Memory B cell (primary cell): ENCODE results near the gene DEDD2.
A peak's percentile ranks its signal among the peaks of the same experiment; 100 is the strongest.

Experiments used
- ATAC-seq: fragments of 150-1000 bp; cut with Tn5 transposase; 2 replicates; pipeline ENCODE4 v1.10.0; 2021; ENCODE audit warnings: low read depth, mild to moderate bottlenecking, moderate library complexity
- DNase-seq, 2 donors: peaks; one replicate each; pipeline ENCODE4 v3.0.0; 2022; ENCODE audit warnings: low spot score in 2 of 2
- H3K27ac Mint-ChIP-seq: one replicate; pipeline ENCODE4 v1.8.0; 2022; ENCODE audit warnings: mild to moderate bottlenecking, moderate library complexity, mixed read lengths
- H3K27me3 Mint-ChIP-seq: one replicate; pipeline ENCODE4 v1.8.0; 2022; ENCODE audit warnings: mixed read lengths
- H3K36me3 Mint-ChIP-seq: one replicate; pipeline ENCODE4 v1.8.0; 2022; ENCODE audit warnings: mild to moderate bottlenecking, mixed read lengths
- H3K4me1 Mint-ChIP-seq: one replicate; pipeline ENCODE4 v1.8.0; 2022; ENCODE audit warnings: mixed read lengths
- H3K4me3 Mint-ChIP-seq: one replicate; pipeline ENCODE4 v1.8.0; 2022; ENCODE audit warnings: mild to moderate bottlenecking, moderate library complexity, mixed read lengths
- H3K9me3 Mint-ChIP-seq: one replicate; pipeline ENCODE4 v1.8.0; 2022; ENCODE audit warnings: mixed read lengths

The DEDD2 gene

GRCh38 chr19:42188665-42189064 is 28.8 kb downstream of the DEDD2 start:
- H3K4me1 Mint-ChIP-seq, result peaks cover 33% of the 10 kb centered on the region
- no peak overlapping the region for H3K4me3 Mint-ChIP-seq
- peak overlapping the region; percentile 40 for H3K27ac Mint-ChIP-seq
- no peaks in the 10 kb centered on the region for H3K9me3 Mint-ChIP-seq
- no peaks in the 10 kb centered on the region for H3K27me3 Mint-ChIP-seq
- peaks cover 5% of the 10 kb centered on the region for H3K36me3 Mint-ChIP-seq
- ATAC-seq (no peak), DNase-seq (no peak)

GRCh38 chr19:42185277-42185676 is 32.2 kb downstream of the DEDD2 start:
- Mint-ChIP-seq H3K4me3 (peak overlapping the region; percentile 1), H3K27me3 (no peaks in the 10 kb centered on the region), H3K27ac (no peak overlapping the region), H3K4me1 (peaks cover 36% of the 10 kb centered on the region), H3K36me3 (no peaks in the 10 kb centered on the region), H3K9me3 (no peaks in the 10 kb centered on the region)
- DNase-seq (no peak), ATAC-seq (no peak)

- ATAC-seq, result peak; percentile 63
- peak; percentile 44 to 68 for DNase-seq
- H3K27me3 Mint-ChIP-seq, result peaks cover 2% of the 10 kb centered on the region
- peaks cover 31% of the 10 kb centered on the region for H3K4me1 Mint-ChIP-seq
- H3K4me3 Mint-ChIP-seq, result no peak overlapping the region
- H3K27ac Mint-ChIP-seq, result no peak overlapping the region
- H3K36me3 Mint-ChIP-seq, result no peaks in the 10 kb centered on the region
- no peaks in the 10 kb centered on the region for H3K9me3 Mint-ChIP-seq
These were observed 33.0 kb downstream of the DEDD2 start for GRCh38 chr19:42184401-42184861.

- ATAC-seq, result no peak
- Mint-ChIP-seq H3K4me3 (no peak overlapping the region), H3K27me3 (peaks cover 8% of the 10 kb centered on the region), H3K36me3 (no peaks in the 10 kb centered on the region), H3K9me3 (no peaks in the 10 kb centered on the region), H3K4me1 (peaks cover 24% of the 10 kb centered on the region), H3K27ac (no peak overlapping the region)
- DNase-seq, result no peak
These were observed 38.4 kb downstream of the DEDD2 start for GRCh38 chr19:42178791-42179674.

- Mint-ChIP-seq H3K27ac (no peak overlapping the region), H3K36me3 (no peaks in the 10 kb centered on the region), H3K4me3 (no peak overlapping the region), H3K27me3 (peaks cover 8% of the 10 kb centered on the region), H3K4me1 (peaks cover 21% of the 10 kb centered on the region), H3K9me3 (no peaks in the 10 kb centered on the region)
- ATAC-seq, result no peak
- DNase-seq, result no peak
These were observed 39.8 kb downstream of the DEDD2 start for GRCh38 chr19:42177686-42178019.

- H3K27ac Mint-ChIP-seq, result no peak overlapping the region
- peaks cover 8% of the 10 kb centered on the region for H3K27me3 Mint-ChIP-seq
- no peaks in the 10 kb centered on the region for H3K9me3 Mint-ChIP-seq
- H3K4me3 Mint-ChIP-seq, result no peak overlapping the region
- DNase-seq (peak; percentile 63 to 67), ATAC-seq (peak; percentile 94)
- H3K4me1 Mint-ChIP-seq, result peaks cover 16% of the 10 kb centered on the region
- H3K36me3 Mint-ChIP-seq, result no peaks in the 10 kb centered on the region
These were observed 40.3 kb downstream of the DEDD2 start for GRCh38 chr19:42176990-42177685.

- Mint-ChIP-seq H3K27me3 (peaks cover 8% of the 10 kb centered on the region), H3K4me1 (peaks cover 12% of the 10 kb centered on the region), H3K9me3 (no peaks in the 10 kb centered on the region), H3K27ac (no peak overlapping the region), H3K4me3 (peak overlapping the region; percentile 95), H3K36me3 (no peaks in the 10 kb centered on the region)
- DNase-seq, result peak in 1 of 2 donors; percentile 50
- ATAC-seq, result peak; percentile 41
These were observed 40.9 kb downstream of the DEDD2 start for GRCh38 chr19:42176649-42176989.

- DNase-seq (no peak), ATAC-seq (peak; percentile 22)
- peaks cover 8% of the 10 kb centered on the region for H3K27me3 Mint-ChIP-seq
- H3K9me3 Mint-ChIP-seq, result no peaks in the 10 kb centered on the region
- peak overlapping the region; percentile 95 for H3K4me3 Mint-ChIP-seq
- peaks cover 12% of the 10 kb centered on the region for H3K4me1 Mint-ChIP-seq
- no peaks in the 10 kb centered on the region for H3K36me3 Mint-ChIP-seq
- no peak overlapping the region for H3K27ac Mint-ChIP-seq
These were observed 41.4 kb downstream of the DEDD2 start for GRCh38 chr19:42175952-42176648.

GRCh38 chr19:42174958-42175734 is 42.3 kb downstream of the DEDD2 start:
- Mint-ChIP-seq H3K36me3 (no peaks in the 10 kb centered on the region), H3K27ac (no peak overlapping the region), H3K4me3 (peak overlapping the region; percentile 95), H3K4me1 (peaks cover 12% of the 10 kb centered on the region), H3K27me3 (peaks cover 8% of the 10 kb centered on the region), H3K9me3 (no peaks in the 10 kb centered on the region)
- DNase-seq (no peak), ATAC-seq (no peak)

GRCh38 chr19:42174188-42174587 is 43.3 kb downstream of the DEDD2 start:
- Mint-ChIP-seq H3K4me1 (peaks cover 12% of the 10 kb centered on the region), H3K36me3 (no peaks in the 10 kb centered on the region), H3K9me3 (no peaks in the 10 kb centered on the region), H3K27ac (no peak overlapping the region), H3K4me3 (no peak overlapping the region), H3K27me3 (peaks cover 6% of the 10 kb centered on the region)
- ATAC-seq (no peak), DNase-seq (no peak)

- DNase-seq, result no peak
- Mint-ChIP-seq H3K4me1 (peaks cover 12% of the 10 kb centered on the region), H3K36me3 (no peaks in the 10 kb centered on the region), H3K27ac (no peak overlapping the region), H3K4me3 (no peak overlapping the region), H3K27me3 (peaks cover 6% of the 10 kb centered on the region), H3K9me3 (no peaks in the 10 kb centered on the region)
- no peak for ATAC-seq
These were observed 43.8 kb downstream of the DEDD2 start for GRCh38 chr19:42173695-42174094.

- H3K9me3 Mint-ChIP-seq, result no peaks in the 10 kb centered on the region
- H3K4me1 Mint-ChIP-seq, result peaks cover 12% of the 10 kb centered on the region
- no peak overlapping the region for H3K27ac Mint-ChIP-seq
- H3K27me3 Mint-ChIP-seq, result peaks cover 6% of the 10 kb centered on the region
- H3K4me3 Mint-ChIP-seq, result no peak overlapping the region
- H3K36me3 Mint-ChIP-seq, result no peaks in the 10 kb centered on the region
- DNase-seq (no peak), ATAC-seq (no peak)
These were observed 45.2 kb downstream of the DEDD2 start for GRCh38 chr19:42172261-42172660.

GRCh38 chr19:42170715-42171114 is 46.8 kb downstream of the DEDD2 start:
- DNase-seq (no peak), ATAC-seq (no peak)
- H3K4me1 Mint-ChIP-seq, result peaks cover 4% of the 10 kb centered on the region
- no peaks in the 10 kb centered on the region for H3K9me3 Mint-ChIP-seq
- peaks cover 1% of the 10 kb centered on the region for H3K27me3 Mint-ChIP-seq
- H3K36me3 Mint-ChIP-seq, result no peaks in the 10 kb centered on the region
- H3K27ac Mint-ChIP-seq, result no peak overlapping the region
- H3K4me3 Mint-ChIP-seq, result no peak overlapping the region
